ES-I3 (cell line): ENCODE measurements around the gene MYH11.
"Not testable (repeated sequence)": the region's sequence is repeated elsewhere in the genome, so short reads cannot be mapped to it uniquely, and the experiment has no call there.

ENCODE experiments used
- H3K36me3 ChIP-seq: 2 replicates; pipeline ENCODE4 v1.6.1; 2013; ENCODE audit warnings: mild to moderate bottlenecking, low read length, control low read depth, moderate library complexity; ENCODE audit not compliant: insufficient read depth
- H3K4me1 ChIP-seq: 2 replicates; pipeline ENCODE4 v1.6.1; 2013; ENCODE audit warnings: mild to moderate bottlenecking, control low read depth, low read length; ENCODE audit not compliant: insufficient read depth
- H3K9ac ChIP-seq: 2 replicates; pipeline ENCODE4 v1.6.1; 2013; ENCODE audit warnings: low read depth, mild to moderate bottlenecking, low read length, moderate library complexity
- H3K9me3 ChIP-seq: 2 replicates; pipeline ENCODE4 v1.6.1; 2013; ENCODE audit warnings: mild to moderate bottlenecking, low read length, moderate library complexity; ENCODE audit not compliant: control insufficient read depth, insufficient read depth

Gene MYH11

GRCh38 chr16:15658556-15658955, 198.3 kb downstream of the MYH11 start:
- Histone ChIP-seq H3K4me1 (no peaks in the 10 kb centered on the region), H3K36me3 (no peaks in the 10 kb centered on the region; the same call in 1 of the 2 replicates), H3K9ac (no peak overlapping the region)

GRCh38 chr16:15658149-15658548, 198.7 kb downstream of the MYH11 start:
- H3K9me3 ChIP-seq, result no peaks in the 10 kb centered on the region
- H3K36me3 ChIP-seq, result no peaks in the 10 kb centered on the region; the same call in 1 of the 2 replicates
- H3K9ac ChIP-seq, result no peak overlapping the region
- H3K4me1 ChIP-seq, result no peaks in the 10 kb centered on the region

More at GRCh38 chr16:15658556-15658955, 198.3 kb downstream of the MYH11 start:
- H3K9me3 ChIP-seq, result no peaks in the 10 kb centered on the region

GRCh38 chr16:15655561-15655960, 201.3 kb downstream of the MYH11 start:
- H3K36me3 ChIP-seq, H3K9ac ChIP-seq, H3K9me3 ChIP-seq, H3K4me1 ChIP-seq: not testable (repeated sequence)

- H3K4me1 ChIP-seq, result no peaks in the 10 kb centered on the region
- no peaks in the 10 kb centered on the region for H3K9me3 ChIP-seq
- no peak overlapping the region for H3K9ac ChIP-seq
- H3K36me3 ChIP-seq, result peaks cover 3% of the 10 kb centered on the region; the same call in 1 of the 2 replicates
Observed at GRCh38 chr16:15654591-15654990, 202.2 kb downstream of the MYH11 start.

GRCh38 chr16:15653227-15653626, 203.6 kb downstream of the MYH11 start:
- Histone ChIP-seq H3K4me1 (no peaks in the 10 kb centered on the region), H3K9ac (no peak overlapping the region), H3K9me3 (no peaks in the 10 kb centered on the region), H3K36me3 (peaks cover 3% of the 10 kb centered on the region; the same call in 1 of the 2 replicates)
